Uterus (tissue), 4 donors: ENCODE data around the gene IGIP. TPM values are rescaled to one million over a fixed set of nuclear protein-coding genes. Genes with fewer than 3 reads are reported as not detected.

ENCODE experiments used
- DNase-seq, 2 donors: peaks; one replicate each; pipeline ENCODE4 v3.0.0-alpha.2; 2019 to 2020
- H3K27ac ChIP-seq, 2 donors: fragments of 200-600 bp; sonication (generic); 1 replicate in 1 of 2; 2 replicates in 1 of 2; pipeline ENCODE4 v1.5.1; 2016 to 2018
- H3K27me3 ChIP-seq, 2 donors: fragments of 200-600 bp; sonication (generic); one replicate each; pipeline ENCODE4 v1.5.1; 2018 to 2019; ENCODE audit warnings: control low read depth in 1 of 2
- H3K36me3 ChIP-seq, 2 donors: fragments of 200-600 bp; sonication (generic); one replicate each; pipeline ENCODE4 v1.5.1; 2019; ENCODE audit warnings: control low read depth in 1 of 2
- H3K4me1 ChIP-seq, 2 donors: fragments of 200-600 bp; sonication (generic); one replicate each; pipeline ENCODE4 v1.5.1; 2018 to 2019; ENCODE audit warnings: control low read depth in 1 of 2
- H3K4me3 ChIP-seq, 2 donors: fragments of 200-600 bp; sonication (generic); 1 replicate in 1 of 2; 2 replicates in 1 of 2; pipeline ENCODE4 v1.5.1; 2018 to 2019; ENCODE audit warnings: mild to moderate bottlenecking in 1 of 2
- H3K9me3 ChIP-seq, 2 donors: fragments of 200-600 bp; sonication (generic); one replicate each; pipeline ENCODE4 v1.5.1; 2019; ENCODE audit warnings: control low read depth in 1 of 2
- POLR2A ChIP-seq, 2 donors: fragments of 450-650 bp; IDR thresholded peaks; one replicate each; pipeline ENCODE4 v1.6.1; 2016; ENCODE audit warnings: antibody characterized with exemption in 2 of 2, mild to moderate bottlenecking in 1 of 2, moderate library complexity in 1 of 2
- intact Hi-C: fragments of 100-400 bp; cut with DNase I; formaldehyde crosslinking; loops from one replicate; pipeline ENCODE4 v1.15.1; 2023; ENCODE audit warnings: low total_unique reads
- total RNA-seq, 4 donors: library from RNA; depleted of rRNA in 3 of 4; stranded (reverse); fragments of >200 nt in 3 of 4; gene quantifications; one replicate each; pipeline versions ENCODE4 v1.1.0 to v1.2.4, GENCODE V29; 2014 to 2023
- TF ChIP-seq, protein P1 (sequence below), 4 experiments: fragments of 200-600 bp in 2 of 4; fragments of 450-650 bp in 2 of 4; sonication (generic) in 2 of 4; IDR thresholded peaks; one replicate each; pipeline ENCODE4 v1.5.1; 2016 to 2019; ENCODE audit warnings: antibody characterized with exemption in 4 of 4, mild to moderate bottlenecking in 2 of 4, moderate library complexity in 1 of 4
- donor health status: DM: yes; HTN: yes; CAD: no.

IGIP gene
- total RNA-seq, 4 donors from 2014 or later: 17.8 to 33.5 (median 31.2) TPM

DNA sequence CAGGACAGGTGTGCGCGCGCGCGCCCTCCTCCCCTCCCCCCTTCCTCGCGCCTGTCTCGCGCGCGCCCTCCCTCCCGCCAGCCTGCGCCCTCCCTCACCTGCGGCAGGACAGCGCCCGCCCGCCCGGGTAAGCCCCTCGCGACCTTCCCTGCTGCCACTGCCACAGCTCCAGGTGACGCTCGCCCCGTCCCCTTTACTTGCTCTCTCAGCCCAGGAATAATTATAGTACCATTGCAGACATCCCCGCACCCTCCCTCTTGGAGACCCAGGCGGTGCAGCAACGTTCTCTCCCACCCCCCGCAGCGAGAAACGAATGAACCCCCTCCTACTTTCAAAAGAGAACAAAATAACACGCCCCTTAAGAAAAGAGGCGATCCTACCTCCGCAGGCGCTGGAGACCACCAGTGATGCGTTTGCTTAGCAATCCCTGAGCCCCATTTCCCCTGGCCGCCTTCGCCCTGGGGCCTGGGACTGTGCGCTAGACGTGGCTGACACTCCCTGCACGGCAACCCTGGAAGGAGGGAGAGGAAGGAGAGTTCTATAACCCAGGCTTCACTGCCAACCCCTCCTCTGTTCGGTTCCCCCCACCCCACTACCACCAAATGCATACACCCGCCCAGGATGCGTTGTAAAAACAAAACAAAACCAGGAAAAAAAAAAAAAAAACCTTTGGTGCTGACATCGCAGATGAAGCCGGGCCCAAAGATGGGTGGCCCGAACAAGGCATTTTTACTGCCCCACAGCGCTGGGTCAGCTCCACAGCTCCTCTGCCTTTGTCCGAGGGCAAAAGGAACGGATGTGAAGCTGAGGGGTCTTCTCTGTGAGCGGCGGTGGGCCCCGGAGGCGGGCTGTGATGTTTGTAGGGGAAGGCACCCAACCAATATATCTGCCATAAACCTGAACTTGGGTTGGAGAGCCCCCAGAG, 17.4 kb upstream of the IGIP start:
- Histone ChIP-seq H3K9me3 (no peaks in the 10 kb centered on the region), H3K36me3 (no peaks in the 10 kb centered on the region), H3K27me3 (no peaks in the 10 kb centered on the region), H3K4me3 (peak overlapping the region; percentile 62 to 75), H3K4me1 (peaks cover 3 to 5% of the 10 kb centered on the region in 2 donors), H3K27ac (peak overlapping the region; percentile 93 to 97)
- peak in 1 of 2 donors; percentile 33 for DNase-seq
- intact Hi-C loops: no loop called here
- TF ChIP-seq POLR2A (IDR thresholded peaks at IDR 0.05): no peak
- TF ChIP-seq, protein P1, sequence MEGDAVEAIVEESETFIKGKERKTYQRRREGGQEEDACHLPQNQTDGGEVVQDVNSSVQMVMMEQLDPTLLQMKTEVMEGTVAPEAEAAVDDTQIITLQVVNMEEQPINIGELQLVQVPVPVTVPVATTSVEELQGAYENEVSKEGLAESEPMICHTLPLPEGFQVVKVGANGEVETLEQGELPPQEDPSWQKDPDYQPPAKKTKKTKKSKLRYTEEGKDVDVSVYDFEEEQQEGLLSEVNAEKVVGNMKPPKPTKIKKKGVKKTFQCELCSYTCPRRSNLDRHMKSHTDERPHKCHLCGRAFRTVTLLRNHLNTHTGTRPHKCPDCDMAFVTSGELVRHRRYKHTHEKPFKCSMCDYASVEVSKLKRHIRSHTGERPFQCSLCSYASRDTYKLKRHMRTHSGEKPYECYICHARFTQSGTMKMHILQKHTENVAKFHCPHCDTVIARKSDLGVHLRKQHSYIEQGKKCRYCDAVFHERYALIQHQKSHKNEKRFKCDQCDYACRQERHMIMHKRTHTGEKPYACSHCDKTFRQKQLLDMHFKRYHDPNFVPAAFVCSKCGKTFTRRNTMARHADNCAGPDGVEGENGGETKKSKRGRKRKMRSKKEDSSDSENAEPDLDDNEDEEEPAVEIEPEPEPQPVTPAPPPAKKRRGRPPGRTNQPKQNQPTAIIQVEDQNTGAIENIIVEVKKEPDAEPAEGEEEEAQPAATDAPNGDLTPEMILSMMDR (IDR thresholded peaks at IDR 0.05): no peak

DNA sequence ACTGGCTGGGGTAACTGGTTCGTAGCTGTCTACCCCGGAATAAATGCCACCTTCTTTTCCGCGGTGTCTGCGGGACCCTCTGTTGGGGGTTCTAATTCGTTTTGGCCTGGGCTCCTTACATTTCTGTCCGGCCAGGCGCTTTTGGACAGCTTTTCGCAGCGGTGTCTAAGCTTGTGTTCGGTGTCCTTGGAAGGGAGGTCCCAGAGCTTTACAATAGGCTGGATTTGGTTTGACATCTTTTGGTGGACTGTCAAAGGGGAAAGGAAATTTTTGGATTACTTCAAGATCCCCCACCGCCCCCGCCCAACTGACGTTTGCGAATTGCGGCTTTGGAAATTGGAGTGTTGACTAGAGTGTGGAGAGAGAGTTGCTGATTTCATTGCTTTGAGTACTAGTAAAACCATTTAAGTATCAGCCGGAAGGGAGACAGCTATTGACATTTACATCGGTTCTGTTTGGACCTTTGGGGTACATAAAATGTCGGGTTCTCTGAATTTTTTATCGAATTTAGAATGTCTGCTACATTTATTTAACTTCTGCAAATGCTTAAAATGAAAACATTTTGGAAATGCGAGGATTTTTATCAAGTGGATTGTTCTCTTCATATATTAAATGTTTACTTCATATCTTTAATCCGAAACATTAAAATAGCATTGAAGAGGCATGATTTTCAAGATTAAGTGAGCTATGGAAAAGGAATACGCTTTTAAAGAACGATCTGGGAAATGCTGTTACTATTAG, 16.5 kb upstream of the IGIP start:
- peak; percentile 15 to 18 for DNase-seq
- H3K9me3 ChIP-seq: no peaks in the 10 kb centered on the region
- intact Hi-C loops: no loop called here
- peak overlapping the region; percentile 62 to 75 for H3K4me3 ChIP-seq
- no peaks in the 10 kb centered on the region for H3K36me3 ChIP-seq
- H3K27me3 ChIP-seq: no peaks in the 10 kb centered on the region
- H3K27ac ChIP-seq: peak overlapping the region; percentile 93 to 97
- H3K4me1 ChIP-seq: peaks cover 3 to 5% of the 10 kb centered on the region in 2 donors
- TF ChIP-seq, protein P1 (IDR thresholded peaks at IDR 0.05): no peak
- no peak for TF ChIP-seq POLR2A (IDR thresholded peaks at IDR 0.05)

DNA sequence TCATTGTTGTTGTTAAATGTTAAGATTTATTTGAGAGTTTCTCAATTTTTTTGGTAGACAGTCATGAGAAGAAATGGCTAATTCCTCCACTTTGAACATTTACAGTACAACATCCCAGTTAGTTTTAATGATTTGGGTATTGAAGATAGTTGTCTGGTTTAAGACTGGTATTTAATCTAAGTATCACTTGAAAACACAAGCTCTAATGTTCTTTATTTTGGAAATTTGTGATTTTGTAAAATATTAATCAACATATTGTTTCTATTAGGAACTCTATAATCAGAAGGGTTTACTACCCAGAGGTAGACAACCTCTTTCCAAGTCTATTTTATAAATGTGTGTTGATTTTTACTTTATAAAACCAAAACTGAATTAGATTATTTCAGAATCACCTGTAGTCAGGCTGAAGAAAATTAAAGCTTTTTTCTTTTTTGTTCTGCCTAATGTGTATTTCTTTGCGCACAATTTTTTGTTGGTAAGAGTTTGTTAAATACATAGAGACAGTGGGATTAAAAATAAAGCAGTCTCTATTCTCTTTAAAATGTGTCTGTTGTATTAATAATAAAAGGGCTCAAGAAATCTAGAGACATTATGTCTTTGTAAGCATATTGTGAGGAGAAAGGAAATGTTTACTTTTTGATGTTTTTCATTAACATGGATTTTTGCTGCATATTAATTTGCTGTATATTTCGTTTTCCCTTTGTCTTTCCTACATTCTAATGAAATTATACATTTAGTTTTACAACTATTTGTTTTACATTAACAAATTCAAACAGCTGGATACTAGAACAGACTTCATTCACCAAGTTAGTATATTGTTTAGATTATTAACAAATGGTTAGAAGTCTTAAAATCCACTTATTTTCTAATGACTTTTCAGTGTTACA, 15.7 kb upstream of the IGIP start:
- Histone ChIP-seq H3K27me3 (no peaks in the 10 kb centered on the region), H3K27ac (no peak overlapping the region), H3K9me3 (no peaks in the 10 kb centered on the region), H3K36me3 (no peaks in the 10 kb centered on the region), H3K4me1 (peaks cover 3 to 5% of the 10 kb centered on the region in 2 donors), H3K4me3 (peak overlapping the region in 1 of 2 donors; percentile 62)
- TF ChIP-seq, protein P1 (IDR thresholded peaks at IDR 0.05): no peak
- intact Hi-C loops: no loop called here
- DNase-seq: no peak

DNA sequence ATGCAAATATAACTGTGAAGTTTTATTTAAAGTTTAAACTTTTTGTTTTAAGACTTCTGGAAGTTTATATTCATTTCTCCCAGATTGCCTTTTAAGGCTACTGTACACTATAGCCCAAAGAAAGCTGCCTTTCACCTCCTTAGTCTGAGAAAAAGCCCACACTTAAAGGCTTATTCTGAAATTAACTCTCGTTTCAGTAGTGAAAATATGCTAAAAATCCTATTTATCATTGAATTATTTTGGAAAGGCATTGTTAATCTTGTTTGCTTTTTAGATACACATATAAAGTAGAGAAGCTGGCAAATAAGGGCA, 15.1 kb upstream of the IGIP start:
- TF ChIP-seq, protein P1 (IDR thresholded peaks at IDR 0.05): no peak
- TF ChIP-seq POLR2A (IDR thresholded peaks at IDR 0.05): no peak
- Histone ChIP-seq H3K9me3 (no peaks in the 10 kb centered on the region), H3K36me3 (no peaks in the 10 kb centered on the region), H3K4me3 (no peak overlapping the region), H3K27ac (no peak overlapping the region), H3K27me3 (no peaks in the 10 kb centered on the region), H3K4me1 (peaks cover 3 to 5% of the 10 kb centered on the region in 2 donors)
- intact Hi-C loops: no loop called here
- DNase-seq: no peak
